Activated T-helper 2 cell treated with anti-CD3 and anti-CD28 coated beads, Interferon-gamma antibody, Interleukin-2, Interleukin-4, amounts not matched to agents 10 μg/mL and 5 μg/mL and 100 μg/mL, durations not matched to agents 14 hours and 24 hours and 36 hours (primary cell): ENCODE measurements around the gene VWDE. TPM values are rescaled to one million over a fixed set of nuclear protein-coding genes. Genes with fewer than 3 reads are reported as not detected.

ENCODE experiments used
- DNase-seq: peaks from one replicate; pipeline ENCODE4 v3.0.0; 2021; ENCODE audit warnings: low spot score
- H3K27ac Mint-ChIP-seq: one replicate; pipeline ENCODE4 v1.8.0; 2021; ENCODE audit warnings: mixed read lengths
- H3K27me3 Mint-ChIP-seq: one replicate; pipeline ENCODE4 v1.8.0; 2021; ENCODE audit warnings: low read depth, mixed read lengths
- H3K36me3 Mint-ChIP-seq: one replicate; pipeline ENCODE4 v1.8.0; 2021; ENCODE audit warnings: low read depth, mixed read lengths
- H3K4me1 Mint-ChIP-seq: one replicate; pipeline ENCODE4 v1.8.0; 2021; ENCODE audit warnings: low read depth, mixed read lengths
- H3K4me3 Mint-ChIP-seq: one replicate; pipeline ENCODE4 v1.8.0; 2021; ENCODE audit warnings: low read depth, mild to moderate bottlenecking, moderate library complexity, mixed read lengths
- H3K9me3 Mint-ChIP-seq: one replicate; pipeline ENCODE4 v1.8.0; 2021; ENCODE audit warnings: mixed read lengths
- intact Hi-C: fragments of 100-400 bp; cut with micrococcal nuclease; formaldehyde crosslinking; loops from one replicate; pipeline ENCODE4 v1.15.1; 2023
- total RNA-seq: library from RNA; stranded (reverse); gene quantifications from 2 replicates; pipeline ENCODE4 v1.2.3, GENCODE V29; 2022

The VWDE gene
- total RNA-seq, 1 donor from 2014 or later = 2.9 TPM

GRCh38 chr7:12391922-12392615, 11.6 kb downstream of the VWDE start:
- Mint-ChIP-seq H3K4me1 (no peaks in the 10 kb centered on the region), H3K36me3 (no peaks in the 10 kb centered on the region), H3K27ac (no peak overlapping the region), H3K4me3 (no peak overlapping the region), H3K27me3 (no peaks in the 10 kb centered on the region), H3K9me3 (peaks cover 2% of the 10 kb centered on the region)
- intact Hi-C loops = no loop called here
- no peak for DNase-seq

- DNase-seq = no peak
- intact Hi-C loops = loop anchor here (5.0 kb wide), 1 partner anchor 103 kb away; no protein-coding TSS in a partner anchor
- H3K27ac Mint-ChIP-seq = no peak overlapping the region
- no peaks in the 10 kb centered on the region for H3K27me3 Mint-ChIP-seq
- H3K36me3 Mint-ChIP-seq = no peaks in the 10 kb centered on the region
- no peaks in the 10 kb centered on the region for H3K9me3 Mint-ChIP-seq
- no peak overlapping the region for H3K4me3 Mint-ChIP-seq
- no peaks in the 10 kb centered on the region for H3K4me1 Mint-ChIP-seq
Measured at GRCh38 chr7:12389089-12389700, 14.5 kb downstream of the VWDE start.

GRCh38 chr7:12386313-12386740, 17.3 kb downstream of the VWDE start:
- no peak overlapping the region for H3K4me3 Mint-ChIP-seq
- H3K4me1 Mint-ChIP-seq = no peaks in the 10 kb centered on the region
- intact Hi-C loops = loop anchor here (5.0 kb wide), 1 partner anchor 106 kb away; no protein-coding TSS in a partner anchor
- no peaks in the 10 kb centered on the region for H3K27me3 Mint-ChIP-seq
- H3K27ac Mint-ChIP-seq = no peak overlapping the region
- DNase-seq = no peak
- no peaks in the 10 kb centered on the region for H3K36me3 Mint-ChIP-seq
- no peaks in the 10 kb centered on the region for H3K9me3 Mint-ChIP-seq

GRCh38 chr7:12385364-12385786, 18.3 kb downstream of the VWDE start:
- no peaks in the 10 kb centered on the region for H3K36me3 Mint-ChIP-seq
- H3K9me3 Mint-ChIP-seq = no peaks in the 10 kb centered on the region
- intact Hi-C loops = loop anchor here (5.0 kb wide), 1 partner anchor 107 kb away; no protein-coding TSS in a partner anchor
- DNase-seq = no peak
- no peaks in the 10 kb centered on the region for H3K4me1 Mint-ChIP-seq
- H3K4me3 Mint-ChIP-seq = no peak overlapping the region
- H3K27me3 Mint-ChIP-seq = no peaks in the 10 kb centered on the region
- no peak overlapping the region for H3K27ac Mint-ChIP-seq

GRCh38 chr7:12383377-12383776, 20.3 kb downstream of the VWDE start:
- DNase-seq = no peak
- Mint-ChIP-seq H3K36me3 (no peaks in the 10 kb centered on the region), H3K27me3 (no peaks in the 10 kb centered on the region), H3K4me3 (no peak overlapping the region), H3K4me1 (no peaks in the 10 kb centered on the region), H3K9me3 (no peaks in the 10 kb centered on the region), H3K27ac (no peak overlapping the region)
- intact Hi-C loops = no loop called here

GRCh38 chr7:12378389-12378788, 25.3 kb downstream of the VWDE start:
- H3K27me3 Mint-ChIP-seq = no peaks in the 10 kb centered on the region
- no peaks in the 10 kb centered on the region for H3K36me3 Mint-ChIP-seq
- H3K4me1 Mint-ChIP-seq = no peaks in the 10 kb centered on the region
- intact Hi-C loops = no loop called here
- no peak overlapping the region for H3K4me3 Mint-ChIP-seq
- no peak overlapping the region for H3K27ac Mint-ChIP-seq
- no peaks in the 10 kb centered on the region for H3K9me3 Mint-ChIP-seq
- no peak for DNase-seq

- no peak overlapping the region for H3K27ac Mint-ChIP-seq
- H3K36me3 Mint-ChIP-seq = no peaks in the 10 kb centered on the region
- no peaks in the 10 kb centered on the region for H3K4me1 Mint-ChIP-seq
- no peak for DNase-seq
- H3K9me3 Mint-ChIP-seq = no peaks in the 10 kb centered on the region
- intact Hi-C loops = no loop called here
- no peaks in the 10 kb centered on the region for H3K27me3 Mint-ChIP-seq
- H3K4me3 Mint-ChIP-seq = no peak overlapping the region
Measured at GRCh38 chr7:12377406-12377805, 26.3 kb downstream of the VWDE start.

GRCh38 chr7:12373580-12374263, 29.9 kb downstream of the VWDE start:
- no peaks in the 10 kb centered on the region for H3K36me3 Mint-ChIP-seq
- H3K9me3 Mint-ChIP-seq = no peaks in the 10 kb centered on the region
- no peak overlapping the region for H3K27ac Mint-ChIP-seq
- intact Hi-C loops = no loop called here
- H3K4me1 Mint-ChIP-seq = no peaks in the 10 kb centered on the region
- H3K27me3 Mint-ChIP-seq = no peaks in the 10 kb centered on the region
- no peak for DNase-seq
- H3K4me3 Mint-ChIP-seq = no peak overlapping the region

GRCh38 chr7:12370249-12370648, 33.4 kb downstream of the VWDE start:
- Mint-ChIP-seq H3K36me3 (no peaks in the 10 kb centered on the region), H3K9me3 (no peaks in the 10 kb centered on the region), H3K4me1 (no peaks in the 10 kb centered on the region), H3K4me3 (no peak overlapping the region), H3K27ac (no peak overlapping the region), H3K27me3 (no peaks in the 10 kb centered on the region)
- no peak for DNase-seq
- intact Hi-C loops = no loop called here

- intact Hi-C loops = no loop called here
- H3K27me3 Mint-ChIP-seq = no peaks in the 10 kb centered on the region
- H3K27ac Mint-ChIP-seq = no peak overlapping the region
- no peaks in the 10 kb centered on the region for H3K9me3 Mint-ChIP-seq
- DNase-seq = no peak
- no peak overlapping the region for H3K4me3 Mint-ChIP-seq
- H3K36me3 Mint-ChIP-seq = no peaks in the 10 kb centered on the region
- H3K4me1 Mint-ChIP-seq = no peaks in the 10 kb centered on the region
Measured at GRCh38 chr7:12369756-12370155, 33.9 kb downstream of the VWDE start.

GRCh38 chr7:12369072-12369471, 34.6 kb downstream of the VWDE start:
- no peaks in the 10 kb centered on the region for H3K9me3 Mint-ChIP-seq
- H3K4me1 Mint-ChIP-seq = no peaks in the 10 kb centered on the region
- no peak for DNase-seq
- H3K4me3 Mint-ChIP-seq = no peak overlapping the region
- no peak overlapping the region for H3K27ac Mint-ChIP-seq
- H3K36me3 Mint-ChIP-seq = no peaks in the 10 kb centered on the region
- intact Hi-C loops = no loop called here
- no peaks in the 10 kb centered on the region for H3K27me3 Mint-ChIP-seq

- H3K27ac Mint-ChIP-seq = no peak overlapping the region
- intact Hi-C loops = no loop called here
- no peaks in the 10 kb centered on the region for H3K36me3 Mint-ChIP-seq
- no peak for DNase-seq
- no peak overlapping the region for H3K4me3 Mint-ChIP-seq
- H3K4me1 Mint-ChIP-seq = no peaks in the 10 kb centered on the region
- no peaks in the 10 kb centered on the region for H3K27me3 Mint-ChIP-seq
- no peaks in the 10 kb centered on the region for H3K9me3 Mint-ChIP-seq
Measured at GRCh38 chr7:12360948-12361347, 42.7 kb downstream of the VWDE start.

GRCh38 chr7:12358694-12359093, 45.0 kb downstream of the VWDE start:
- intact Hi-C loops = no loop called here
- DNase-seq = no peak
- Mint-ChIP-seq H3K4me1 (no peaks in the 10 kb centered on the region), H3K4me3 (no peak overlapping the region), H3K36me3 (no peaks in the 10 kb centered on the region), H3K27ac (no peak overlapping the region), H3K9me3 (no peaks in the 10 kb centered on the region), H3K27me3 (no peaks in the 10 kb centered on the region)
